Measurements from ENCODE around the gene SNX32.

Gene SNX32

DNA sequence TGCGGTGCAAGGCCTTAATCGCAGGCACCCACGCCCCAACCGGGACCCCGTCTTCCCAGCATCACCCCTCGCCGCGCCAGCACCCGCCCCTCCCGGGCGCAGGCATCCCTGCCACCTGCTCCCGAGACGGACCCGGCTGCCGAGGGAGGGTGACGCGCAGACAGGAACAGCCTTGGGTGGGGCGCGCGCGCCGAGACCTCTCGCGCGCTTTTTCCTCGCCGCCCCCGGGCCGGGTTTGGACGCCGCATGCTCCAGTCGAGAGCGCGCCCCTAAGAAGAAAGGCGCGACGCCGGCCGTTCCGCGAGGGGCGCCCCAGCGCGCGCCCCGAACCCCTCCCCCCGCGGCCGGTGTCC is 23.7 kb downstream of the SNX32 start:
- peak; percentile 51 for DNase-seq (ENCODE audit: low spot score)

GRCh38 chr11:65857853-65858680 is 24.3 kb downstream of the SNX32 start, which contains the start of gene CFL1:
Gene CFL1, minus strand, starts transcription at chr11:65858180. Its CDS starts 81 bp downstream, at chr11:65858099.
- DNase-seq (ENCODE audit: low spot score) = peak; percentile 98

GRCh38 chr11:65858681-65859087 is 24.9 kb downstream of the SNX32 start:
- peak; percentile 55 for DNase-seq (ENCODE audit: low spot score)

DNA sequence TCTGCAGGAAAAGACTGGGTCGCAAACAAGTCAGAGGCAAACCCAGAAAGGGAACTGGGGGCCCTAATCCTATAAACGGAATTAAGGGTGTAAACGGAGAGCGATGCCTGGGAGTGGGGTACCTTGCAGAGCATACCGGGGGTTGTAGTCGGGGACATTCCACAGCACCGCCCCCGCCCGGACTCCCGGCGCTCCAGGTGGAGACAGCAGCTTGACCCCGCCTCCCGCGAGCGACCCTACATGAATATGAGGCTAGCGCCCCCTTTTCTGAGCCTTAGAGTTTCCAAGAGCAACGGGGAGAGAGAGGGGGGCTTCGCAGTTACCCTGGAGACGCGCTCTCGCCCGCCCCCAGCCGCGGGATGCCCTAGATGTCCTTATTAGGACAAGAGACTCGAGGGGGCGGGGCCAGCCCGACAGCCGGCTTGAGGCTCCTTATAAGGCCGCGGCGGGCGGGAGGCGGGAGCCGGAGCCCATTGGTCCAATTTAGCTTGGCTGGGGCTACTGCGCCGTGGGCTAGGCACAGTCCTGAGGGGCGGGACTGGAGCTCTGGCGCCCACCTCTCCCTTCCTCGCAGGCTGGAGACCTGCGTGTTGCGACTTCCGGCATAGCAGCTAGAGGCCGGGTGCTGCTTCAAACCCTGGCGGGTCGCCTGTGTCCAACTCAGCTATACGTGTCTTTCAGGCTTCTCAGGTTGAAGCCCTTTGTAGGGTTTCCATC is 25.5 kb downstream of the SNX32 start:
- DNase-seq (ENCODE audit: low spot score) = peak; percentile 99

DNA sequence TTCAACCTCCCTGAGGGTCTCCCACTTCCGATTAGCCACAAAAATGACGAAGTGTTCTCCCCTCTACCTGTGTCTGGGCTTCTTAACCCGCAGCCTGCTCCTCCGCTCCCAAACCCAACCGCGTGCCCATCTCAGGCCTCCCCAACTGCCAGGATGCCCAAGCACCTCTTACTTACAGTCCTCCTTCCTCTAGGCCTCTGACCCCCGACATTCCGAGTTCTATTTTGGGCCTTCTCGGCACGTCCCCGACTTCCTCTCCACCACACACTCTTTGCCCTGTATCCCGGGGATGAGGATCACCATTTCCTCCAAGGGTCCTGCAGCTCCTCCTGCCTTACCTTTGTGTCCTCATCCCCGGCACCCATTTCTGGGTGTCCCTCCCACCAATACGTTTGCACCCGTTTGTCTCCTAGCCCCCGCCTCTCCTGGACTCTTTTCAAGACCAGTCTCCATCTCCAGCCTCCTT is 26.1 kb downstream of the SNX32 start:
- DNase-seq (ENCODE audit: low spot score) = peak; percentile 69

DNA sequence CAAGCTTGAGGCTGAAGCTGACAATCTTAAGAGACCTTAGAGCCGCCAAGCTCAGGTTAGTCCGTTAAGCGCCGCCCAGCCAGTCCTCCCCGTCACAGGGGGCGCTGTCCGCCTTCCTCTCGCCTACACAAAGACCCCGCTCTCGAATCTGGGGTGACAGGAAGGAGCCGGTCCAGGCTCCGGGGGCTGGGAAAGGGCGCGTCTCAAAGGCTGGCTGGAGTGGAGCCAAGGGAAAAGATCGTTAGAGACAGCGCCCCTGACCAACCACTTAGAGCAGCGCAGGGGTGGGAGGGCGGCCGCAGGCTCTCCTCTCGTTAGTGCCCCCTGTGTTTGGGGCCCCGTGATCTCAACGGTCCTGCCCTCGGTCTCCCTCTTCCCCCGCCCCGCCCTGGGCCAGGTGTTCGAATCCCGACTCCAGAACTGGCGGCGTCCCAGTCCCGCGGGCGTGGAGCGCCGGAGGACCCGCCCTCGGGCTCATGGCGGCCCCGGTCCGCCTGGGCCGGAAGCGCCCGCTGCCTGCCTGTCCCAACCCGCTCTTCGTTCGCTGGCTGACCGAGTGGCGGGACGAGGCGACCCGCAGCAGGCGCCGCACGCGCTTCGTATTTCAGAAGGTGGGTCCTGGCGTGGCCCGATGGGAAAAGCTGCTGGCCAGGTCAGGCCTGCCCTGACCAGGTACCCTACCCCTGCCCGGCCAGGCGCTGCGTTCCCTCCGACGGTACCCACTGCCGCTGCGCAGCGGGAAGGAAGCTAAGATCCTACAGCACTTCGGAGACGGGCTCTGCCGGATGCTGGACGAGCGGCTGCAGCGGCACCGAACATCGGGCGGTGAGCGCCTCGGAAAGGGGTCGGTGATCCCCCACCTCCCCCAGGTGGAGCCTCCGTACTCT is 26.8 kb downstream of the SNX32 start, which contains the start of gene MUS81:
MUS81 (plus strand) TSS at position 156 of the 887 bp plus-strand sequence; CDS start at position 477, 321 bp downstream.
- peak; percentile 98 for DNase-seq (ENCODE audit: low spot score)

GRCh38 chr11:65861165-65861505 is 27.4 kb downstream of the SNX32 start:
- DNase-seq (ENCODE audit: low spot score) = no peak

DNA sequence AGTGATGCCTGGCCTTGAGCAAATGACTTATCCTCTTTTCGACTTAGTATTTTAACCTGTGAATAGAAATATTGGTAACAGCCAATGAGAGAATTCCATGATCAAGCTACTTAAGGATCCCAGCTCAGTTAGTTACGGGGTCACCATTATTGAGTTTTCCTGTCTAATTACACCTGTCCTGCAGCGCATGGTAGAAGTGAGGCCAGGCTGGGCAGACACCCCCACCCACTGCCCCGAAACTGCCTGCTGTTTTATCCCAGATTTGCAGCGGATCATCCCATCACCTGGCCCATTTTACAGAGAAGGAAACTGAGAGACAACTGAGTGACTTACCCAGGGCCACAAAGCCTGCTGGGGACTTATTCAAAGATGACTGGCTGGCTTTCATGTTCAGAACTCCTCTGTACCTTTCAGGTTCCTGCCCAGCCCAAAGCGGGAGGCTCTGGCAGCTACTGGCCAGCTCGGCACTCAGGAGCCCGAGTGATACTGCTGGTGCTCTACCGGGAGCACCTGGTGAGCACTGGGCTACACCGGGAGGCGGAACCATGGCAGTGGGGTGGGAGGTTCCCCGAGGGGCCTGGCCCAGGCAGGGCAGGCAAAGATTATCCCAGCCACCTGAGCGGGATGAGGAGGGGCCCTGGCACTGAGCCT is 27.9 kb downstream of the SNX32 start:
- no peak for DNase-seq (ENCODE audit: low spot score)

DNA sequence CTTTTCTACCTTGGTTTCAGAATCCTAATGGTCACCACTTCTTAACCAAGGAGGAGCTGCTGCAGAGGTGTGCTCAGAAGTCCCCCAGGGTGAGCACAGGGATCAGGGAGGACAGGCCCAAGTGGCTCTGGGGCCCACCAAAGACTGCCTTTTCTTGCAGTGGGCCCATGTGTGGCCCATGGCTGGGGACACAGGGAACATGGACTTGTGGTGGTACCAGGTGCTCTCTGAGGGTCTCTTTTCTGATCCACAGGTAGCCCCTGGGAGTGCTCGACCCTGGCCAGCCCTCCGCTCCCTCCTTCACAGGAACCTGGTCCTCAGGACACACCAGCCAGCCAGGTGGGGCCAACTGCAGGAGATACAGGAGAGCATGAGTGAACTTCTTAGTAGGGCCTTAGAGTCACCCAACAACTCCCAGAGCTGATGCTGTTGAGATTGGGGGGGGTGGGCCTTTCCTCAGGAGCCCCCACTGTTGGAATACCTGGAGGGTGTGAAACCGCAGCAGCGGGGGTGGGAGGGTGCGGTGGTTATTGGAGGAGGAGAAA is 28.5 kb downstream of the SNX32 start:
- no peak for DNase-seq (ENCODE audit: low spot score)

- no peak for DNase-seq (ENCODE audit: low spot score)
Observed at GRCh38 chr11:65862941-65863888, 29.5 kb downstream of the SNX32 start.

GRCh38 chr11:65863889-65864705 is 30.3 kb downstream of the SNX32 start:
- DNase-seq (ENCODE audit: low spot score) = no peak

- DNase-seq (ENCODE audit: low spot score) = no peak
Observed at GRCh38 chr11:65864706-65865471, 31.1 kb downstream of the SNX32 start.

DNA sequence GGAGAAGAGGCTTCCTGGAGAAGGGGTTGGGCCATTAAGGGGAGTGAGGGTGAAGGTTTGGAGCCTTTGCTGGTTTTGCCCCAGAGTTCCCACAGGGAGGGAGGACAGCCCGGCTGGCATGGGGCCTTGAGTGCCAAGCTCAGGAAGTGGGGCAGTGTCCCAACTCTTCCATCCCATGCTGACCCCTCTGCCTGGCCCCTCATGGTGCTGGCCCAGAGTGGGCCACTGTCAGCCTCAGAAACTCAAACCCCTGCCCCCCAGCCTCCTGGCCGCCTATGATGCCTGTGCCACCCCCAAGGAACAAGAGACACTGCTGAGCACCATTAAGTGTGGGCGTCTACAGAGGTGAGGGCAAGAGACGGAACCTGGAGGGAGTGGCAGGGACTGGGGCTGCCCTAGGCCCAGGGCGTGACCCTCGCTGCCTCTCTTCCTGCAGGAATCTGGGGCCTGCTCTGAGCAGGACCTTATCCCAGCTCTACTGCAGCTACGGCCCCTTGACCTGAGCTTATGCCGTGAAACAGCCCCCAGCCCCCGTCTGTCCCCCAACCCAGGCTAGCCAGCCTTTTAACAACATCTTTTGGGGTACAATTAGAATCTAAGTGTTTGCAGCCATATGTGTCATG is 31.9 kb downstream of the SNX32 start:
- DNase-seq (ENCODE audit: low spot score) = no peak

DNA sequence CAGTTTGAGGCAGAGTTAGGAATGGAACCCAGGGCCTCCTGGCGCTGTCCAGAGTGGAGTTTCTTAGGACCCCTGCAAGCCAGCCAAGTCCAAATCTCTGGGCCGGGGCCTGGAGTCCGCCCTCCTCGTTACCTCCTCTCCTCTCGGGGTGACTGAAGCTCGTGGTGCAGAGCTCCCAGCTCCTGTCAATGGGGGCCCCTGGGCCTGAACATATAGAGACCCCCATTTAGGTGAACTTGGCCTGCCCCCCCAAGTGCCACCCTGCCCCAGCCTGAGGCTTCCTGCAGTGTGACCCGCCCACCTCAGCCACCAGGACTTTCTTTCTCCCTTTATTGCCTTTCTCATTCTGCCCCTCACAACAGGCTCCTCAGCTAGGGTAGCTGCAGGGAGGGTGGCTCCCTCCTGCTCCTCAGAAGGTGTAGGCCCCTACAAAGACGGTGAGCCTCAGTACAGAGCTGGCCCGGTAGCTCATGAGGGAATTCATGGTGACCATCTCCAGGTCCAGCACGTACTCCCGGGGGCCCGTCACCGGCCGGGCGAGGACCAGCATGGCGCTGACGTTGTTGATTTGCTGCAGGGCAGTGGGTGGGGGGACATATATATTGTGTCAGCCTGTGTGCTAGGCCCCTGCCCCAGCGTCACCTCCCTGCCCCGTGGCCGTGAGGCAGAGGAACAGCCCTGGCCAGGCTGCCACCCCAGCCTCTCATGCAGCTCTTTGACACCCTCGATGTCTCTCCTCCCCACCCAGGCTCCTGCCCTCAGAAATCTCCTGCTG is 32.9 kb downstream of the SNX32 start:
- no peak for DNase-seq (ENCODE audit: low spot score)

DNA sequence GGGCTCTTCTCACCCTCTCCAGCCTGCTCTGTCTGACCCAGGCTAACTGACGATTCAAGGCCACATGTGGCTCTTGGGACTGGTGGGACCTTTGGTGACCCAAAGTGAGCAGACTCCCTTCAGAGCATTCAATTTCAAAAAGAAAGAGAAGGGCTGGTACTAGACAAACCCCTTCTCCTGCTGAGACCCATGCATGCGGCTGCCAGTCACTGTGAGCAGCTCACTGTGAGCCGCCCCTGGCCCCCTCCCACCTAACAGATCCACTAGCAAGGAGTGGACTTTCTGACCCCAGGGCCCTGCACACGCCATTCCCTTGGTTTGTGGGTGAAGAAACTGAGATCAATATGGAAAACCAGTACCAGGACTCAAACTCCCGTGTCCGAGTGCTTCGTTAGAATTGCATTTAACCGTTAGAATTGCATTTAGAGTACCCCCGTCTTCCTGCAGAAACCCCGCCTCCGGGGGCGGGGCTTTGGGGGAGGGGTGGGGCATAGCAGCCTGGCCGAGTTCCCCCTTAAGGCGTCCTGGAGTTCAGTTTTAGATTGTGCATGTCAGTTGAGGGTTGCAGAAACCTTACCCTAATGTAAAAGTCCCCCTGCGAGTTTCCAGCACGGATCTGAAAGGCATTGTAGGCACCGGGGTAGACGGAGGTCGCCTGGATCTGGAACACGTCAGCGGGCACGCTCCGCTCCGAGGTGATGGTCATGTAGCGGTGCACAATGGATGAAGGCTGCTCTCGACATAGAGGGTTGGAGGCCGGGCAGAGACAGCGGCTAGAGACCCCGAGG is 33.7 kb downstream of the SNX32 start:
- no peak for DNase-seq (ENCODE audit: low spot score)

- DNase-seq (ENCODE audit: low spot score) = peak; percentile 49
Observed at GRCh38 chr11:65868076-65868667, 34.4 kb downstream of the SNX32 start.
